ENCODE data around the gene NNAT. TPM values are rescaled to one million over a fixed set of nuclear protein-coding genes. Genes with fewer than 3 reads are reported as not detected.

NNAT gene
- total RNA-seq, 1 donor from 2014 or later = 0.40 TPM

DNA sequence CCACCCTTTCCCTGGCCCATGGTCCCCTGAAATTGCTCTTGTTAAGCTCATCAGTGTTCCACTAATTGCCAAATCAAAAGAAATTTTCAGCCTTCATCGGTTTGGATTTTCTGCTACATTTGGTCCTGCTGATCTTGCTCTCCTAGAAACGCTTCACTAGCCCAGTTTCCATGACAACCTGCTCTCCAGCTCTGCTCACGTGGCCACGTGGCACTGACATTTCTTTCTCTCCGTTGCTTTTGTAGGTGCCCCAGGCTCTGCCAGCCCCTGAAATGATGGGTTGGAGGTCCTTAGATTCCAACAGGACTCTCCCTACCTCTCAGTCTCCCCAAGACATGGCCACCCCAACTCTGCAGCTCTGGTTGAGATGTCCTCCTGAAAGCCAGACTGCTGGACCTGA, 45.8 kb upstream of the NNAT start:
- Mint-ChIP-seq H3K4me1 (no peaks in the 10 kb centered on the region), H3K27ac (no peak overlapping the region), H3K27me3 (peaks cover 16% of the 10 kb centered on the region), H3K36me3 (ENCODE audit: low read depth) (no peaks in the 10 kb centered on the region), H3K4me3 (no peak overlapping the region), H3K9me3 (peaks cover 6% of the 10 kb centered on the region)
- intact Hi-C loops (cut with micrococcal nuclease) = no loop called here
- ATAC-seq (ENCODE audit: low read depth) = no peak
- no peak for DNase-seq
- POLR2A ChIA-PET = no interaction called here
- CTCF ChIA-PET = no interaction called here
- TF ChIP-seq CTCF (IDR thresholded peaks at IDR 0.05) = no peak

- Mint-ChIP-seq H3K9me3 (peaks cover 8% of the 10 kb centered on the region), H3K36me3 (ENCODE audit: low read depth) (no peaks in the 10 kb centered on the region), H3K4me3 (no peak overlapping the region), H3K27me3 (peaks cover 22% of the 10 kb centered on the region), H3K4me1 (no peaks in the 10 kb centered on the region), H3K27ac (no peak overlapping the region)
- ATAC-seq (ENCODE audit: low read depth) = no peak
- TF ChIP-seq CTCF (IDR thresholded peaks at IDR 0.05) = no peak
- DNase-seq = no peak
- intact Hi-C loops (cut with micrococcal nuclease) = no loop called here
- POLR2A ChIA-PET = no interaction called here
- CTCF ChIA-PET = no interaction called here
Measured at GRCh38 chr20:37477041-37477440, 44.0 kb upstream of the NNAT start.

- ATAC-seq (ENCODE audit: low read depth) = no peak
- peaks cover 22% of the 10 kb centered on the region for H3K27me3 Mint-ChIP-seq
Measured at GRCh38 chr20:37479266-37479665, 41.8 kb upstream of the NNAT start.

DNA sequence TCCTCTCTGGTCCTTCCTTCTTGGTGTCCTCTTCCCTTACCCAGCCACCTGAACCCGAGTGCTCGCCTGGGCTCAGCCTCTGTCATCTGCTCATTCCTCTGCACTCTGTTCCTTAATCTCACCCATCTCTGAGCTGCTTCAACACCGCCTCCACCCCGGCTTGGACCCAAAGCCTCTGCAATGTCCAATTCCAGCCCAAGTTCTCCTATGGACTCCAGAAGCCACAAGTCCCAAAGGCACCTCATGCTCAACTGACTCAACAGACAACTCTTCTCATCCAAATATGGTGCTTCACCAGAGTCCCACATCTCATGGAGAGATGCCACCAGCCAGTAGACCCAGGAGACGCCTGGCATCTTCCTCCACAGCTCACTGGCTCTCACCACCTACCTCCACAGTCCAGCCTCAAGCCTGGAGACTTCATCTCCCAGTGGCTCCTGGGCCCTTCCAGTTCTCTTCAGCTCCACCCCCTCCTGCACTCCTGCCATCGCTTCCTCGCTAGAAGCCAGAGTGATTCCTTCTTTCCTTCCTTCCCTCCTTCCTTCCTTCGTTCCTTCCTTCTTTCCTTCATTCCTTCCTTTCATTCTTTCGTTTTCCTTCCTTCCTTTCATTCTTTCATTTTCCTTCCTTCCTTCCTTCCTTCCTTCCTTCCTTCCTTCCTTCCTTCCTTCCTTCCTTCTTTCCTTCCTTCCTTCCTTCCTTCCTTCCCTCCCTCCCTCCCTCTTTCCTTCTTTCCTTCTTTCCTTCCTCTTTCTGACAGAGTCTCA, 40.9 kb upstream of the NNAT start:
- H3K4me1 Mint-ChIP-seq = no peaks in the 10 kb centered on the region
- CTCF ChIA-PET = no interaction called here
- no peak overlapping the region for H3K27ac Mint-ChIP-seq
- ATAC-seq (ENCODE audit: low read depth) (no peak), DNase-seq (no peak)
- H3K27me3 Mint-ChIP-seq = peaks cover 18% of the 10 kb centered on the region
- H3K4me3 Mint-ChIP-seq = no peak overlapping the region
- POLR2A ChIA-PET = no interaction called here
- peaks cover 8% of the 10 kb centered on the region for H3K9me3 Mint-ChIP-seq
- no peaks in the 10 kb centered on the region for H3K36me3 Mint-ChIP-seq (ENCODE audit: low read depth)
- TF ChIP-seq CTCF (IDR thresholded peaks at IDR 0.05) = no peak
- intact Hi-C loops (cut with micrococcal nuclease) = no loop called here

More at GRCh38 chr20:37479266-37479665, 41.8 kb upstream of the NNAT start:
- no peak for DNase-seq
- intact Hi-C loops (cut with micrococcal nuclease) = no loop called here
- H3K9me3 Mint-ChIP-seq = peaks cover 8% of the 10 kb centered on the region
- no peaks in the 10 kb centered on the region for H3K4me1 Mint-ChIP-seq
- ChIA-PET POLR2A (no interaction called here), CTCF (no interaction called here)
- no peak for TF ChIP-seq CTCF (IDR thresholded peaks at IDR 0.05)
- no peak overlapping the region for H3K4me3 Mint-ChIP-seq
- H3K27ac Mint-ChIP-seq = no peak overlapping the region
- no peaks in the 10 kb centered on the region for H3K36me3 Mint-ChIP-seq (ENCODE audit: low read depth)

DNA sequence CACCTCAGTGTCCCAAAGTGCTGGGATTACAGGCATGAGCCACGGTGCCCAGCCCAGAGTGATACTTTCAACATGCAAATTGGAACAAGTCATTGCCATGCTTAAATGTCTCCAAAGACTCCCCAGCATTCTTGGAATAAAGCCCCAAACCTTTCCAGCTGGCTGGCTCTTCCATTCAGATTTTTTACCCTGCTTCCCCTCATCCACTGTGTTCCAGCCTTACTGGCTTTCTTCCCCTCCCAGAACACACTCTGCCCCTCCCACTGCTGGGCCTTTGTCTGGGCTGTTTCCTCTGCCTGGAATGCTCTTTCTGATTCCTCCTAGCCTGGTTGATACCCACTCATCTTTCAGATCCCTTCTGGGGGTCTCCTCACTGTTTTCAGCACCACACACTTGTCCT, 40.1 kb upstream of the NNAT start:
- intact Hi-C loops (cut with micrococcal nuclease) = no loop called here
- H3K36me3 Mint-ChIP-seq (ENCODE audit: low read depth) = no peaks in the 10 kb centered on the region
- no peak overlapping the region for H3K27ac Mint-ChIP-seq
- DNase-seq = no peak
- peaks cover 15% of the 10 kb centered on the region for H3K27me3 Mint-ChIP-seq
- H3K4me3 Mint-ChIP-seq = no peak overlapping the region
- ChIA-PET POLR2A (no interaction called here), CTCF (no interaction called here)
- ATAC-seq (ENCODE audit: low read depth) = no peak
- no peak for TF ChIP-seq CTCF (IDR thresholded peaks at IDR 0.05)
- H3K9me3 Mint-ChIP-seq = peaks cover 3% of the 10 kb centered on the region
- no peaks in the 10 kb centered on the region for H3K4me1 Mint-ChIP-seq

Data from activated B cell treated with CpG ODN at 0.5 μM for 24 hours (primary cell).